Nephron progenitor cell (in vitro differentiated cells): ENCODE results near the gene CPA2.

Source experiments
- DNase-seq: peaks from one replicate; pipeline ENCODE4 v3.0.0; 2021
- H3K27ac Mint-ChIP-seq: 2 replicates; pipeline ENCODE4 v1.8.0; 2021; ENCODE audit warnings: mild to moderate bottlenecking, moderate library complexity, mixed read lengths
- H3K27me3 Mint-ChIP-seq: 2 replicates; pipeline ENCODE4 v1.8.0; 2021; ENCODE audit warnings: mild to moderate bottlenecking, low read depth, mixed read lengths; ENCODE audit not compliant: poor library complexity
- H3K36me3 Mint-ChIP-seq: 2 replicates; pipeline ENCODE4 v1.8.0; 2021; ENCODE audit warnings: low read depth, mixed read lengths
- H3K4me1 Mint-ChIP-seq: 2 replicates; pipeline ENCODE4 v1.8.0; 2021; ENCODE audit warnings: mixed read lengths
- H3K4me3 Mint-ChIP-seq: 2 replicates; pipeline ENCODE4 v1.8.0; 2021; ENCODE audit warnings: mild to moderate bottlenecking, moderate library complexity, mixed read lengths
- H3K9me3 Mint-ChIP-seq: 2 replicates; pipeline ENCODE4 v1.8.0; 2021; ENCODE audit warnings: mild to moderate bottlenecking, moderate library complexity, mixed read lengths
- CTCF ChIP-seq: fragments of 200-600 bp; sonication (generic); IDR thresholded peaks from 2 replicates; pipeline ENCODE4 v1.5.0; 2021; ENCODE audit warnings: antibody characterized with exemption

The CPA2 gene

GRCh38 chr7:130276796-130277762 lies 10.4 kb downstream of the CPA2 start:
- Mint-ChIP-seq H3K27me3 (peaks cover 3% of the 10 kb centered on the region), H3K9me3 (no peaks in the 10 kb centered on the region), H3K36me3 (peaks cover 4% of the 10 kb centered on the region), H3K4me1 (peaks cover 76% of the 10 kb centered on the region), H3K4me3 (no peak overlapping the region), H3K27ac (peak overlapping the region; percentile 20)
- no peak for DNase-seq
- TF ChIP-seq CTCF, result no peak

- peak; percentile 55 for DNase-seq
- Mint-ChIP-seq H3K27me3 (peaks cover 3% of the 10 kb centered on the region), H3K4me1 (peaks cover 66% of the 10 kb centered on the region), H3K36me3 (peaks cover 4% of the 10 kb centered on the region), H3K27ac (peak overlapping the region; percentile 63), H3K9me3 (no peaks in the 10 kb centered on the region), H3K4me3 (no peak overlapping the region)
- TF ChIP-seq CTCF, result peak; percentile 48
Observed at GRCh38 chr7:130277763-130278643, 11.3 kb downstream of the CPA2 start.

GRCh38 chr7:130278860-130279259 lies 12.2 kb downstream of the CPA2 start:
- peaks cover 58% of the 10 kb centered on the region for H3K4me1 Mint-ChIP-seq
- no peak overlapping the region for H3K27ac Mint-ChIP-seq
- H3K36me3 Mint-ChIP-seq, result peaks cover 7% of the 10 kb centered on the region
- DNase-seq, result no peak
- no peak overlapping the region for H3K4me3 Mint-ChIP-seq
- no peak for TF ChIP-seq CTCF
- H3K9me3 Mint-ChIP-seq, result no peaks in the 10 kb centered on the region
- H3K27me3 Mint-ChIP-seq, result no peaks in the 10 kb centered on the region

- Mint-ChIP-seq H3K27ac (no peak overlapping the region), H3K4me3 (no peak overlapping the region), H3K36me3 (peaks cover 11% of the 10 kb centered on the region), H3K9me3 (peaks cover 4% of the 10 kb centered on the region), H3K27me3 (no peaks in the 10 kb centered on the region), H3K4me1 (peaks cover 54% of the 10 kb centered on the region)
- DNase-seq, result no peak
- no peak for TF ChIP-seq CTCF
Observed at GRCh38 chr7:130279286-130279685, 12.6 kb downstream of the CPA2 start.

GRCh38 chr7:130279906-130280305 lies 13.2 kb downstream of the CPA2 start:
- Mint-ChIP-seq H3K36me3 (peaks cover 14% of the 10 kb centered on the region), H3K4me1 (peaks cover 47% of the 10 kb centered on the region), H3K27ac (no peak overlapping the region), H3K4me3 (no peak overlapping the region), H3K27me3 (no peaks in the 10 kb centered on the region), H3K9me3 (peaks cover 7% of the 10 kb centered on the region)
- no peak for DNase-seq
- no peak for TF ChIP-seq CTCF
